GM13976 (cell line): ENCODE measurements around the gene SRD5A2.

Experiments used
- DNase-seq: peaks from one replicate; pipeline ENCODE4 v3.0.0; 2012; ENCODE audit warnings: low spot score
- CTCF ChIP-seq: IDR thresholded peaks from 2 replicates; pipeline ENCODE4 v1.5.1; 2012; ENCODE audit warnings: borderline replicate concordance, mild to moderate bottlenecking; ENCODE audit not compliant: insufficient read depth; ENCODE audit errors: extremely low read depth, missing control alignments, control extremely low read depth
- in situ Hi-C: fragments of 300-500 bp; cut with MboI; formaldehyde crosslinking; loops from one replicate; pipeline ENCODE4 v1.12.0; 2022; ENCODE audit warnings: low sequenced_read_pairs, mixed read lengths, inconsistent platforms; ENCODE audit not compliant: unreplicated experiment

SRD5A2 gene

GRCh38 chr2:31577143-31577542 lies 3.6 kb downstream of the SRD5A2 start:
- no peak for DNase-seq
- TF ChIP-seq CTCF = no peak
- in situ Hi-C loops = no loop called here

- DNase-seq = no peak
- in situ Hi-C loops = no loop called here
- TF ChIP-seq CTCF = no peak
Observed at GRCh38 chr2:31568585-31569201, 12.0 kb downstream of the SRD5A2 start.

GRCh38 chr2:31567679-31568078 lies 13.1 kb downstream of the SRD5A2 start:
- in situ Hi-C loops = no loop called here
- DNase-seq = no peak
- no peak for TF ChIP-seq CTCF

- no peak for DNase-seq
- no peak for TF ChIP-seq CTCF
- in situ Hi-C loops = no loop called here
Observed at GRCh38 chr2:31563273-31563839, 17.4 kb downstream of the SRD5A2 start.

- DNase-seq = no peak
- TF ChIP-seq CTCF = no peak
- in situ Hi-C loops = no loop called here
Observed at GRCh38 chr2:31561823-31562222, 18.9 kb downstream of the SRD5A2 start.

GRCh38 chr2:31558401-31559295 lies 22.1 kb downstream of the SRD5A2 start:
- no peak for TF ChIP-seq CTCF
- DNase-seq = no peak
- in situ Hi-C loops = no loop called here
